Stimulated activated CD8-positive, alpha-beta memory T cell treated with anti-CD3 and anti-CD28 coated beads, Interleukin-4, amount 100 ng/mL, for 4 hours (primary cell): Measurements from ENCODE around the gene ARL15.

ENCODE experiments used
- DNase-seq, 2 donors: peaks; one replicate each; pipeline ENCODE4 v3.0.0-alpha.2; 2020; ENCODE audit warnings: low read depth in 2 of 2, low spot score in 1 of 2

ARL15 gene

DNA sequence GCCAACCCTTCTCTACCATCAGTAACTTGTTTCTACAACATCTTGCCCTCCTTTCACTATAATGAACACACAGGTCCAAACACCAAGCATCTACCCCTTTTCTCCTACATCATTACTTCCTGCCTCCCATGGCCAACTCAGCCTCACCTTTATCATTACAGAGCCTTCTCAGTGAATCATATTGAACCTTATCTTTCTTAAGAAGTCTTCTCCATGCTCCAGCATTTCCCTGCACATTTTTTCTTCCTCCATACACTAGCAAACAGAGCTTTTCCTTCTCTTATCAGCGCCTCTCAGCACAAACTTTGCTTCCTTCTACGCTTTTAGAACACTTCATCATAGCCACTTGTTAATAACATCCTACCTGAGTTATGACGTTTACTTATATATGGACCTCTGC lies 148.2 kb downstream of the ARL15 start:
- no peak for DNase-seq

DNA sequence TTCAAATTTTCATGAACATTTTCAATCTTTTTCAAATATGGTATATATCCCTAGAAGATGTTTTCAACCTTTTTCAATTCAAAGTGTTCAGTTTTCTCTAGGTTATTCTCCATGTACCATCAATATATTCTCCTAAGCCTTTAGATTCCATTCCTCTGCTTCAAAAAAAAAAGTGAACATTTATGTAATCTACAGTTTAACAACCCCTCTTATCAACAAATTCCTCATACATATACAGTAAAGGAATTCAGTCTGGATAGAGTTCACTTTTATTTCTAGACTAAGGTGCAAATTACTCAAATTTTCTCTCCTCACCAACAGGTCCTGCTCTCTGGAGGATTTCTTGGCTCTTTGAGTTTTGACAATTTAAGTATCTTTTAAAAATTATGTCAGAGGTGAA lies 150.0 kb downstream of the ARL15 start:
- no peak for DNase-seq

DNA sequence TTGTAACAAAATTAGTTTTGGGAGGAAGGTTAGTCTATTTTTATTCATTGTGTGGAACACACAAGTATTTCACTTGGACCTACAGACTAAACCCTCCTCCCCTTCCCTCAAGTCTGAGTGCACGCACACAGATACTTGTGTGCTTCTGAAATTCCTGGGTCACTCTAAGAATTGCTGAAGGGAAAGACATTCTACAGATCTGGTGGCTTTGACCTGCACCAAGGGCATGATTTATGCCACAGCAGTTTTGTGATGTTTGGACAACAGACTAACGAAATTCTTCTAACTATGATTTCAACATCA lies 150.5 kb downstream of the ARL15 start:
- DNase-seq: no peak

DNA sequence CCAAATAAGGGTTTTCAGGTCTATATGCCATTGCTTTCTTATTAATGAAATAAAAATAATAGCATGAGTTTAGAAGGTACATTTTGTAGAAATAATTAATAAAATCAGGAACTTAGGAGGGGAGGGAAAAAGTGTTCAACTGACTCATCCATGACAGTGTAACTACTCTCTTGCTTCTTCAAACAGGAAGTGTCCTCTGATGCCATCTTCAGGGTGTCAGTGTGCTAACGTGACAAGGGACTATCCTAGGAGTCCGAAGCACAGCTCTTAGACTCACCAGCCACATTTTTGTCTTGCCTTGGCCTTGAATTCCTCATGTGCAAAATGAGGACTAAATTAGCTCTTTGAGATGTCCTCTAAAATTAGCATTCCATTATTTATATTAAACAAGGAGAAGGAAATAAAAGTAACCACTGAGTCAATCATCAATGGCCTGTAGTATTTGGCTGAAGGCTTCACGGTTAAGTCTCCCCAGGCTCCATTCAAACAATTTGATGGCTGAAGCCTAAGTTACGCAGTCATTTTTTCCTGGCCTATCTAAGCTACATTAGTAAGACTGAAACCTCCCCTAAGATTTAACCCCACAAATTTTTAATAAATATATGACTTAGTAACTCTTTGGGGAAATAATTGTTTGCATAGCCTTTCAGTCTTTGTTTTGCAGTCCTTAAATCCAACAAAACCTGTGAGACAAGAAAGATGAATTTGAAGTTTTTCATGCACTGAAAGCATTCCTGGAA lies 151.1 kb downstream of the ARL15 start:
- no peak for DNase-seq

DNA sequence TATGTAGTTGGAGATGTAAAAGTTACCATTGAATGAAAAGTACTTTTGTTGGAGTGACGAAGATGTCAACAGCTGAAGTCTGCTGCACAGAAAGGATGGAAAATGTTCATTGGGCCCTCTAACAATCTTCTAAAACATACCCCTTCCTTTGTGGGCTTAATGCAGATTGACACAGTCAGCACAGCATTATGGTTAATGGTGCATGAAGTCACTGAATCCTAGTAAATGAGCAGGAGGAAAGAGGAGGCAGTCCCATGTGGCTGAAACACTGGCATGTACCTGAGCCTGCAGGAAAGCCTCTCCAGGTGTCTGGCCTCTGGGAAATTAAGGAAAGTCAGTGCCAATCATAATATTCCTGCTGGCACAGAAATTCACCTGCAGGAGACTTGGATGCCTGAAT lies 153.8 kb downstream of the ARL15 start:
- DNase-seq: no peak

DNA sequence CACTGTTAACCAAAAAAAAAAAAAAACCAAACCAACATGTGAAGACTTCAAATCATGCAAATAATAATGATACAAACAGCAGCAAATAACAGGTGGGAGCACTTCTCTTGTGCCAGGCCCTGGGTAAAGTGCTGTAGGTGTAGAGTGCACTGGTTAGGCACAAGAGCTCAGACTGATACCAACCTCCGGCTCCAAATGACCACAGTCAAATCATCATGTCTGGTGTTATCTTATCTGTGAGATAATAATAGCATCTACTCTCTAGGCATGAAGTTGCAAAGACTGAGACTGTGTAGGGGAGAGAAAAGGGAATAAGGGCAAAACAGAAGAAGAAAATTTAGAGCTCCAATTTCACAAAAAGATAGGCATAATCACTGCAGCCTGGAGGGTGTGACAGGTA lies 159.5 kb downstream of the ARL15 start:
- DNase-seq: no peak

DNA sequence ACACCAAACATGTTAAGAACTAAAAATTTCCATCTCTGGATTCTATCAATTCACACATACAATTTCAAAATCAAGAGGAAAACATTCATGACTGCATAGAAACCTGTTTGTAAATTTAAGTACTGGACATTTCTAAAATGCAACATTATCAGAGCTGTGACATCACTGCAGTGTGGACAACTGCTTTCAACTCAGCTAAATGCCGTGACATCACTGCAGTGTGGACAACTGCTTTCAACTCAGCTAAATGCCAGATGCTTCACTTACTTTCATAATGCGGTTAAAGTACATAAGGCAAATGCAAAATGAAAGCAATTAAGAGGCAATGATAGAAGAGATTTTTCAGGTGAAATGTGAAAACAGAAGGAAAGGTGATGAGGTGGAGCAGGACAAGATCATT lies 161.5 kb downstream of the ARL15 start:
- DNase-seq: no peak

DNA sequence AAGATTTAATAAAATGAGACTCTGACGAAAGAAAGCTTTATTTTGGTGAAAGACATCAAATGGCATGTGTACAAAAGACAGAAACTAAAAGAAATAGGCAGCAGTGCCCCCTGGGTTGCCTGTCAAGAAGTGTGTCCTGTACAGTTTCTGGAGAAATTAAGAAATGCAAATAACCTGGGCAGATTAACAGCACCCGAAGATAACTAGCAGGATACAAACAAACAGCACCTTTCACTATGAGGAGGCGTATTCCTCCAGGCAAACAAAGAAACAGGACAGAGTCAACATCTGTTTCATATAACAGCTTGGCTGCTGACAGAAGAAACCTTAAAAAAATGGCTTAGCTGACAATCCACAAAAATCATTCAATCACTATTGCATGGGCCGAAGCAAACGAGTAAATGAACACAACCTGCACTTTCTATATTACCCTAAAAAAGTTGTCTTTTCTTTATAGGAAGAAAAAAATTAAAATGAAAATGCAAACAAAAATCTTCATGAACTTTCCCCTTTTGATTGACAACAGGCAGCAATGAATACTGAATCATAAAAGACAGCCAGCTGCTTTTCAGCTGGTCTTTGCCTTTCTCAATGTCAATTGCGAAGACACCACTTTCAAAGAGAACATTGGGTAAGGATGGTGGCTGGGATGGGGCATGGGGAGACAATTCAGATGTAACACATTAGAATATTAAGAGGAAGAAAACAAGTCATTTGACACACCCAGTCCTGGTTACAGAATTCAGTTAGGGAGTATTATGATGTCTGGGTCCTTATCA lies 162.1 kb downstream of the ARL15 start:
- no peak for DNase-seq

DNA sequence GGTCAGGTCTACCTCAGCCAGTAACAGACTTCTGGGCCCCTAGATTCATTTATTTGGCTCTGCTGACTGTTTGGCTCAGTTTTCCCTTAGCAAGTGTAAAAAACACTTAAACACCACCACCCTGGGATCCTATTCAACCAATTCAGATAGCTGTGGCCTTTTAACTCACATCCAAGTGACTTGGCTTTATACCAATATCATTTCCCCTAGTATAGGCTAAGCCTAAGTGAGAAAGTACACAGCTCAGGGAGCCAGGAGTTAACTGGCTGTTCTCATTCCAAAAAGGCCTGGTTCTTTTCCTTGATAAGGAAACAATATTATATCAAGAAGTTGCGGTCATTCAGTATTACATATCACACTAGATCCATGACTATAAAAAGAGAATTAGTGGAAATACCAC lies 163.5 kb downstream of the ARL15 start:
- DNase-seq: no peak

DNA sequence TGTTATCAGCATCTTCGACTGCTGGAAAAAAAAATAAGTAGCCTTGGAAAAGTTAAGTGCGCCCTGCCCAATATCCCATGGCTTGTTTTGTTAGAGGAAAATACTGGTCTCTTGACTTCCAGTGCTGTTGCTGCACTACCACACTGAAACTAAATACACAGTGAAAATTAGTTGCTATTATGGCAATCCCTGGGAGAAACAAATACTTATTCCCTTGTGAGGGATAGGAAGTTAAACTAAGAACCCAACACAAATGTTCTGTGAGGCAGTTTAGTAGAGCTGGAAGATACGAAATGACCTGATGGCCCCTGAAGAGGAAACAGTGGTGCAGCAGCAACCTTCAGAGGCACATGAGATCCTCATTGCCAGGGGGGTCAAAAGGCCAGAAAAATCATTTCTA lies 164.0 kb downstream of the ARL15 start:
- no peak for DNase-seq

DNA sequence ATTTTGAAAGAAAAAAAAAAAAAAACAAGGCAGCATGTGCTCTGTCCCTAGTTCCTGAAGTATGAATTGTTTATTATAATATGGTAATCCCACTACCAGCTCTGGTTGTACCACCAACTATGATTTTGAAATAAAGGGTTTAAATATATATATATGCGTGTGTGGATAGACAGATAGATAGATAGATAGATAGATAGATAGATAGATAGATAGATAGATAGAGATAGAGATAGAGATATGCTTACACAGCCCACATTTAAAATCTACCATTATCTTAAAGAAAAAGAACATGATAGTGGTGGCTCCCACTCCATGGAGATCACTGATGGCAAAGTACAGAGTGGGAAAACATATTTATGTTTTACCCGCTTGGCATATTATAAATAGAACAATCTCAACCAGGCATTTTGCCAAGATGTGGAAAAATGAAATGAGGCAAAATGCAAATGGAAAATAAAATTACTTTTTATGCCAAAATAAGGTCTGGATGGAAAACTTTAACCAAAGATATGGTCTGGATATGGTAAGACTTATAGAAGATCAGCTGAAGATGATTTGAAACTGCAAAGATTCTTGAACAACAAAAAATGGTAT lies 170.0 kb downstream of the ARL15 start:
- no peak for DNase-seq

DNA sequence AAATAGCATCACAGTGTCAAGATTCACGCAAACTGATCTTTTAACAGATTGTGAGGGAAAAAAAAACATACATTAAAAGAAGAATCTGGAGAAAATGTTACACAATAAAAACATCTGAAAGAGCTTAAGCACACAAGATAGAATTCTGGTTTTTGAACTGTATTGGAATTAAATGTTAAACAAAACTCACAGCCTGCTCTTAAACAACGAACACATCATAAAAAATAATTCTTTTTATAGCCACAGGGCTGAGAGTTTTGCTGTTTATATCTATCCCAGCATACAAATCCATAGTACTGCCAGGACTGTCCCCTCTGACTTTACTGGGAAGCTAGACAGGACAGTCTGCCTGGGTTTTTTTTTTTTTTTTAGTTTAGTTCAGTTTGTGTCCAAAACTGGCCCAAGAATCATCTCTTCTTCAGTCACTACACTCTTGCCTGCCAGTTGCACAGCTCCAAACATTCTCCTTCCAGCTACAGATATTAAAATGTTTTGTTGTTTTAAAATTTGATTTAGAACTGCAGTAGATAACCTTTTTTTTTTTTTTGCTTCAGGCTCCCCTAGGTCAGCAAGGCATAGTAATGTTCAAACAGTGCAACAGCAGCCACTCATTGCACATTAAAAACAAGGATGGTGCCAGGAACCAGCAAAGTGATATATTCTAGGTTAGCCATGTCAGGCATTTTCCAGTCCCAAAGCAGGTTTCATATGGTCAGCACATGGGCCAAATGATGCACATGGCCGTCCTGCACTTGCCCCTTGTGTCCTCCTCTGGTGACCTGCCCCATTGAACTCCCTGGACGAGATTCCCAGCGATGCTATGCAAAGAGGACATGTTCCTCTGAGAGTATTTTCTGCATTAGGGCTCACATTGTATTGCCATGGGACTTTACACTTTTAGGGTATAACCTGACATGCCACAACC lies 173.6 kb downstream of the ARL15 start:
- no peak for DNase-seq

DNA sequence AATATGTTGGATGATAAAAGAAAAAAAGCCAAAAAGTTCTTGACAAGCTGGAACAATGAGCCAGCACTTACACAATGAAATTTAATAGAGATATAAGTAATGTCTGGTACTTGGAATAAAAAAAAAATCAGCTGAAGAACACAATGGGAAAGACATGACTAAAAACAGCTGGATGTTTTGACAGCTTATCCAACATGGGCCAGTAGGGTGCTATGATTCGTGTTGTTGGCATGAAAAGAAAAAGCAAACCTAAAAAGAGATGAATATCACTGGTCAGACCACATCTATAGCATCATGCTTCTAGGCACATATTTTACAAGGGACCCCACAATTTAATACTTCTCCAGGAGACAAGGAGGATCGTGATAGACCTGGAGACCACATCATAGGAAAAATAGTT lies 175.3 kb downstream of the ARL15 start:
- no peak for DNase-seq

DNA sequence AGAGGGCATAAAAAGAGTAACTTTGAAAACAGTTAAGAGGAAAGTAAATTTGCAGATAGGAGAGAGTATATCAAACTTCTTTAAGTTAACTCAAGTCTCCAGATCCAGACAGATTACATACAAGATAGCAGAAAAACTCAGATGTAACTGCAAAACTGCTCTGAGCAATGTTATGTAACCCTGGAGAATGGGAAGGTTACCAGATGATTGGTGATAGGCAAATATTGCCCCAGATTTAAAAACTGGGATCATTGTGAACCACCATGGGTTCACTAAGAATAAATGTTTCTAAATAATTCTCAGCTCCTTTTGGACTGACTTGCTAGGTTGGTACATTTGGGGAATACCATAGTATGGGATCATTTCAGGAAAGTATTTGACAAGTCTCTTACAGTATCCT lies 176.5 kb downstream of the ARL15 start:
- no peak for DNase-seq

DNA sequence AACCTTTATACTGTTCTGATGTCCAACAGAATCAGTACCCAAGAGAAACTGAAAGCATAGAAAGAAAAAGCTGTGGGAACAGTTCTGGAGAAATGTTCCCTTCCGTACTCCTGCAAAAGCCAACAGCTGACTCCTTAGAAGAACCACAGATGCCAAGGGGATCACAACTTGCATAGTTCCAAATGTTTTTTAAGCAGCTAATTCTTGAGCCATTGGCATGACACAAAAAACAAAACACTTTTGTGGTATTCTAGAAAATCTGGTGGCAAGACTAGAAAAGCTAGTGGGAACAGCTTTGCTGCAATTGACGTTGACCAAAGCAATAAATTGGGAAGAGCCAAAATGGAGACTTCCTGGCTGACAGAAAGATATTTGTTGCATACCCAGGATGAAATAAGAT lies 189.9 kb downstream of the ARL15 start:
- no peak for DNase-seq

DNA sequence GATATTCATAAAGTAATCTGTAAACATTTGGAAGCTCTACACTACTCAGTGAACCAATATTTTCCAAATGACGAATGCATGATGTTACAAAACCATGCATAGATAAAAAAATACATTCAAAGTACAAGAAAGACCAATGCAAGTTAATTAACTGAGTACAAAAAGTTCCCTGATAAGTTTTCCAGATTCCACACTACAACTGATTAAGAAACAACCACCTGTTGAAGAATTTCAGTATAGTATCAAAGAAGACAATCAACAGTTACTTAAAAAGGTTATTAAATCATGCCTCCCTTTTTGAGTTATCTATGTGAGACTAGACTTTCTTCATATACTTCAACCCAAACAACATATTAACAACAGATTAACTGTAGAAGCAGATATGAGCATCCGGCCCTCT lies 192.4 kb downstream of the ARL15 start:
- DNase-seq: no peak

DNA sequence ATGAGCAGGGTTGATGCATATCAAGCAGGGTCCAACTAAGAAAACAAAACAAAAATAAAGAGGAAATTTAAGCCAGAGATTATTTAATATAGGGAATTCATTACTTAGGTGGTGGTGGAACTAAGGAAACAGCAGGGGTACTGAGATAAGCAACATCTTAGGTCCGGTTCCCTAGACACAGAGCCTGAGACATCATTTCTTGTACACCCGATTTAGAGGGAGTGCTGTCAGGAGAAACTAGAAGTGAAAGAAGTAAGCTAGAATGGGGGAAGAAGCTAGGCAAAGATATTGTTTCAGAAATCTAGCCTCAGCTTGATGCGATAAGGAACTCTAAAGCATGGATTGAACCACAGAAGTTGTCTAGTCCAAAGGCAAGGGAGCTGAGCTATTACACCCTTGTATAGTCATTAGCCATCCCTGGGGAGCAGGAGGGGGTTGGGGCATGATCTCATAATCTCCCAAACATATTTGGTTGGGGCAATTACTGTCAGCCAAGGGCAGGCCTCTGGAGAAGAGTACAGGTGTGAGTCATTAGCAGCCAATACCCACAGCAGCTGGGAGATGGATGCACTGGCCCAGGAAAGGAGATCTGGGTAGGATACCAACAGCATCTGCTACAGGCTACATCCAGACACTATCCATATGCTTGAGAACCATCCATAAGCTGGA lies 194.5 kb downstream of the ARL15 start:
- DNase-seq: no peak

DNA sequence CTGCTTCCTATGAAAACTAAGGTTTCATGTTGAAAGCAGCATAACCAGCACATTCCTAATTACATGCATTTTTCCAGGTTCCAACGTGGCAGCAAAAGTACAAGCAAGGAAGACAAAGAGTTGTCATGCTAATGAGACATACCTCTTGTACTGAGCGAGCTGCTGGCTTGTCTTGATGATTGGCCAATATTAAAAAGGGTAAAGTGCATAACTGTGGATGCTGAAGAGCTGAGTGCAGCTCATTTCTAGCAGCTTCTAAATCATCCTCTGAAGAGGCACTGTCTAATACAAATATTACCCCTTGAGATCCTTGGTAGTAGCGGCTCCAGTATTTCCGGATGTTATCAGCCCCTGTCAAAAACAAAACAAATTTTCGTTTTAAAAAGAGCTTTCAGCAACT lies 197.3 kb downstream of the ARL15 start:
- DNase-seq: no peak

DNA sequence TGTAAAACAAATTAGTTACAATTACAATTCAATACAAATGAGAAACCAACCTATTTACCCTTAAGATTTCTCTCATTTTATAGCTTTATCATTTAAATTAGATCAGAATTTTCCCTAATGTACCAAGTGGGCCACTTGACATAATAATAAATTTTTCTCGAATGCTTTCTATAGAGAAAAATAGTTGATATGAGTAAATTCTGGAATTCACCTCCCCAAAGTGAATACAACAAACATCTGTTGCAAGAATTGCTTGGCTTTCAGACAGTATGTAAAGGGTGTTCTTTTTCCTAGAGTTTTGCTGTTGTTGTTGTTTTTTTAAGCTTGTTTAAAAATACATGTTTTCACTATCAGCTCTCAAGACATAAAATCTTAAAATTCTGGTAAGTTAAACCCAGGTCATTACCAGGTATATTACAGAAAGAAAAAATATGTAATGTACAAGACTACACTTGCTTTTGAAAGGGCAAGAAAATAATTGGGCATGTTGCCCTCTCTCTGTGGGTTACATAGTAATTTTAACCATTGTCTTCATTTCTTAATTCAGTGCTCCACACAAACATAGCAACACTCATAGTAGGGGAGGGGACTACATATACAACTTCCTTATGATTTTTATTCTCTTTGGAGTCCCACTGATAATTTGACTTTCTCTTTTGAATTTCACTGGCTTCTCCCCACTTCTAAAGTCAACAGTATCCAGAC lies 200.6 kb downstream of the ARL15 start:
- DNase-seq: no peak

DNA sequence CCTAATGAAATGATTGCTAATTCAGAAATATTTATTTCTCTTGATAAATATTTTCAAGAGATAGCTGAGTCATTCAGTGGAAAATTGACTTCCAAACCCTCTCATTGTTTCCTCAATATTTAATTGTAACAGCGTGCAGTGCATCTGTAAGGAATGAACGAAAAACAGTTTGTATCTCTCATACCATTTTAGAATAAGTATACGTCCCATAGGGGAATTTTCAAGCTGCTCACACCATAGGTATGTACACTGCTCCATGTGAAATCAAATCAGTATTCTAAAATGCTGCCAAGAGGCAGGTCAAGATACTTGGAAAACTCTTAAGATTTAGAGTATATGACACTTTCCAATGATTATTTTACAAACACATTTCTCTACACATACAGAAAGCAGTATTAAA lies 202.2 kb downstream of the ARL15 start:
- DNase-seq: no peak
